Spleen (tissue), 11 donors: Measurements from ENCODE around the gene SLC11A1. TPM values are rescaled to one million over a fixed set of nuclear protein-coding genes. Genes with fewer than 3 reads are reported as not detected.

Source experiments
- DNase-seq: peaks from one replicate; pipeline ENCODE4 v3.0.0-alpha.2; 2020
- H3K27ac ChIP-seq, 8 donors: fragments of 200-600 bp; sonication (generic) in 7 of 8; 1 replicate in 4 of 8; 2 replicates in 4 of 8; pipeline versions ENCODE4 v1.5.0 to v1.8.0; 2016 to 2021; ENCODE audit warnings: inconsistent platforms in 4 of 8, mild to moderate bottlenecking in 4 of 8, moderate library complexity in 1 of 8
- H3K27me3 ChIP-seq, 7 donors: fragments of 200-600 bp; sonication (generic) in 6 of 7; replicated peaks in 1 of 7; 1 replicate in 4 of 7; 2 replicates in 3 of 7; pipeline versions ENCODE4 v1.5.0 to v1.8.0; 2016 to 2021; ENCODE audit warnings: inconsistent platforms in 3 of 7, mild to moderate bottlenecking in 1 of 7
- H3K36me3 ChIP-seq, 6 donors: fragments of 200-600 bp; sonication (generic) in 5 of 6; 1 replicate in 4 of 6; 2 replicates in 2 of 6; pipeline versions ENCODE4 v1.5.0 to v1.8.0; 2016 to 2021; ENCODE audit warnings: inconsistent platforms in 2 of 6
- H3K4me1 ChIP-seq, 6 donors: fragments of 200-600 bp; sonication (generic) in 5 of 6; 1 replicate in 3 of 6; 2 replicates in 3 of 6; pipeline versions ENCODE4 v1.5.0 to v1.8.0; 2016 to 2021; ENCODE audit warnings: inconsistent platforms in 3 of 6
- H3K4me3 ChIP-seq, 8 donors: fragments of 200-600 bp; sonication (generic) in 7 of 8; 1 replicate in 4 of 8; 2 replicates in 4 of 8; pipeline versions ENCODE4 v1.5.0 to v1.8.0; 2016 to 2021; ENCODE audit warnings: inconsistent platforms in 4 of 8, mild to moderate bottlenecking in 4 of 8, moderate library complexity in 2 of 8
- H3K9me3 ChIP-seq, 8 donors: fragments of 200-600 bp; sonication (generic) in 7 of 8; 1 replicate in 4 of 8; 2 replicates in 4 of 8; pipeline versions ENCODE4 v1.5.0 to v1.8.0; 2016 to 2021; ENCODE audit warnings: inconsistent platforms in 4 of 8
- POLR2A ChIP-seq, 3 donors: fragments of 450-650 bp; IDR thresholded peaks; one replicate each; pipeline ENCODE4 v1.5.1; 2017; ENCODE audit warnings: antibody characterized with exemption in 3 of 3, mild to moderate bottlenecking in 1 of 3
- POLR2AphosphoS5 ChIP-seq, 3 donors: sonication (generic); formaldehyde crosslinking; IDR thresholded peaks; one replicate each; pipeline ENCODE4 v1.5.1; 2017; ENCODE audit warnings: antibody characterized with exemption in 3 of 3
- WGBS, 5 donors: extraction: QIAGEN DNeasy Blood & Tissue Kit in 3 of 5; methylation state at CpG; one replicate each; pipeline versions ENCODE4 v1.1.5 to v1.1.7; 2013 to 2018; 5-methylcytosine and 5-hydroxymethylcytosine counted together
- intact Hi-C: fragments of 100-400 bp; cut with DNase I; formaldehyde crosslinking; loops from one replicate; pipeline ENCODE4 v1.15.0; 2023; ENCODE audit warnings: low total_unique reads
- polyA plus RNA-seq, 3 donors: library from polyadenylated mRNA; stranded (reverse); fragments of 200-250 nt; gene quantifications; one replicate each; pipeline ENCODE4 v1.2.1, GENCODE V29; 2013
- total RNA-seq, 7 donors: library from RNA; depleted of rRNA in 3 of 7; stranded (reverse); fragments of >200 nt in 3 of 7; fragmentation: NEBNext Ultra II Directional in 4 of 7; extraction: Animal tissue kit (Norgen Biotek cat#: 25700) in 4 of 7; gene quantifications; one replicate each; pipeline versions ENCODE4 v1.1.0 to v1.2.1, GENCODE V29; 2016 to 2021
- TF ChIP-seq, protein P1 (sequence below), 11 experiments: fragments of 200-600 bp in 7 of 11; fragments of 450-650 bp in 4 of 11; sonication (generic) in 4 of 11; IDR thresholded peaks in 8 of 11; conservative IDR thresholded peaks in 3 of 11; 1 replicate in 7 of 11; 2 replicates in 4 of 11; pipeline versions ENCODE4 v1.4.0 to v1.8.0; 2016 to 2021; ENCODE audit warnings: antibody characterized with exemption in 11 of 11, inconsistent platforms in 4 of 11, mild to moderate bottlenecking in 1 of 11
- donor health status: healthy with polysubstance abuse.
- donor health status: DM: no; HTN: no; CAD: no; lungs with moderate emphysema.
- donor health status: DM: no; HTN: no; CAD: no.
- donor health status: Bipolar disorder and iron deficiency.
- donor health status: healthy.
- donor health status: DM: no; HTN: no; CAD: no.
- donor health status: DM: yes; HTN: yes; CAD: no.

Gene SLC11A1
- total and polyA plus RNA-seq, 10 donors: 6.2 to 576 (median 88.0) TPM

DNA sequence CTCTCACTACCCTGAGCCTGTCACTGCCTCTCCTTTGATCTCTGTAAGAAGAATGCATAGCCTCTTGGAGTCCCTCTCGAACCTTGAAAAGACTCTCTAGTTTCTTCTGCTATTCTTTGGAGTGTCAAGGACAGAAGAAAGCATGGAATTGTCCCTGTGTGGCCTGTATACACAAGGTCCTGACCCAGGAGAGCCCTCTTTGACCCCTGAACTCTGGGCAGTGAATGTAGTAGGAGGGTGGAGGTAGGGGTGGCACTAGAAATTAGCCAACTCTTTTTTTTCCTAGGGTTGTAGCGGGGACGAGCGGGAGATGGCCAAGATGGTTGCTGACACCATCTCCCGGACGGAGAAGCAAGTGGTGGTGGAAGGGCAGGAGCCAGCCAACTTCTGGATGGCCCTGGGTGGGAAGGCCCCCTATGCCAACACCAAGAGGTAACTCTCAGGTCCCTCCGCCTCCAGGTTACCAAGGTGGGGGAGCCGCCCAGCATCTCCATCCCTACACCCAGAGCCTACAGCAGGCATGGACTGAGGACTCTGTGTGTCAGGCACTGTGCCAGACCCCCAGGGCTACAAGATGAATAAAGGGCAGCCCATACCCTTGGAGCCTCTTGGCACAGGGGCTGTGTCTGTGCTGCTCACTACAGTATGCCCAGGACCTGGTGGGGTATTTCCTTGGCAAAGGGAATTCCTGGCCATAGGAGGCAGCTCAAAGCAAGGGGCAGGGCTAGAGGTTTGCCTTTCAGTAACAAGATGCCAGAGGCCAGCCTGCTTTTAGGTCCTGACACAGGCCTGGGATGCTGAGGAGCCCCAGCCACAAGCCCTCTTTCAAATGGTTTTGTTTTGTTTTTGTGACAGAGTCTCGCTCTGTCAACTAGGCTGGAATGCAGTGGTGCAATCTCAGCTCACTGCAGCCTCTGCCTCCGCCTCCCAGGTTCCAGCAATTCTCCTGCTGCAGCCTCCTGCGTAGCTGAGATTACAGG lies 53.2 kb downstream of the SLC11A1 start:
- TF ChIP-seq, protein P1, sequence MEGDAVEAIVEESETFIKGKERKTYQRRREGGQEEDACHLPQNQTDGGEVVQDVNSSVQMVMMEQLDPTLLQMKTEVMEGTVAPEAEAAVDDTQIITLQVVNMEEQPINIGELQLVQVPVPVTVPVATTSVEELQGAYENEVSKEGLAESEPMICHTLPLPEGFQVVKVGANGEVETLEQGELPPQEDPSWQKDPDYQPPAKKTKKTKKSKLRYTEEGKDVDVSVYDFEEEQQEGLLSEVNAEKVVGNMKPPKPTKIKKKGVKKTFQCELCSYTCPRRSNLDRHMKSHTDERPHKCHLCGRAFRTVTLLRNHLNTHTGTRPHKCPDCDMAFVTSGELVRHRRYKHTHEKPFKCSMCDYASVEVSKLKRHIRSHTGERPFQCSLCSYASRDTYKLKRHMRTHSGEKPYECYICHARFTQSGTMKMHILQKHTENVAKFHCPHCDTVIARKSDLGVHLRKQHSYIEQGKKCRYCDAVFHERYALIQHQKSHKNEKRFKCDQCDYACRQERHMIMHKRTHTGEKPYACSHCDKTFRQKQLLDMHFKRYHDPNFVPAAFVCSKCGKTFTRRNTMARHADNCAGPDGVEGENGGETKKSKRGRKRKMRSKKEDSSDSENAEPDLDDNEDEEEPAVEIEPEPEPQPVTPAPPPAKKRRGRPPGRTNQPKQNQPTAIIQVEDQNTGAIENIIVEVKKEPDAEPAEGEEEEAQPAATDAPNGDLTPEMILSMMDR (IDR thresholded peaks at IDR 0.05 in 8 of 11, conservative IDR thresholded peaks at IDR 0.05 in 3 of 11): no peak
- TF ChIP-seq POLR2A (IDR thresholded peaks at IDR 0.05) (no peak), POLR2AphosphoS5 (IDR thresholded peaks at IDR 0.05) (no peak)
- Histone ChIP-seq H3K4me1 (peaks cover 0 to 17% (median 11%) of the 10 kb centered on the region in 6 donors), H3K4me3 (no peak overlapping the region), H3K27ac (no peak overlapping the region), H3K27me3 (no peaks in the 10 kb centered on the region), H3K36me3 (no peaks in the 10 kb centered on the region), H3K9me3 (no peaks in the 10 kb centered on the region)
- WGBS, 5 donors: 92 to 96% (median 93%) methylated on average over 10 to 11 of the region's 11 CpGs
- intact Hi-C loops: no loop called here
- DNase-seq: peak; percentile 38

DNA sequence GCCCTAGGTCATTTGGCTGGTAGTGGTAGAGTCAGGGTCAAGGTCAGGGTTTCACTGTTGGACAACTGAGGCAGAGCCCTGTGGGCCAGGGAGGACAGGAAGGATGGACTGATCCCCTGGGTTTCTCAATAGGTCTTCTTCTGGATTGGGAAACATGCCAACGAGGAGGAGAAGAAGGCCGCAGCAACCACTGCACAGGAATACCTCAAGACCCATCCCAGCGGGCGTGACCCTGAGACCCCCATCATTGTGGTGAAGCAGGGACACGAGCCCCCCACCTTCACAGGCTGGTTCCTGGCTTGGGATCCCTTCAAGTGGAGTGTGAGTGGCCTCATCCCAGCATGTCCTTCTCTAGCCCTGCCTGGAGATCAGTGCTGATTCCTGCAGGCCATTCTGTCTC lies 54.9 kb downstream of the SLC11A1 start:
- DNase-seq: peak; percentile 41
- TF ChIP-seq POLR2A (IDR thresholded peaks at IDR 0.05) (no peak), POLR2AphosphoS5 (IDR thresholded peaks at IDR 0.05) (no peak)
- Histone ChIP-seq H3K36me3 (no peaks in the 10 kb centered on the region), H3K9me3 (no peaks in the 10 kb centered on the region), H3K27ac (no peak overlapping the region), H3K4me3 (no peak overlapping the region), H3K27me3 (no peaks in the 10 kb centered on the region), H3K4me1 (peaks cover 0 to 17% (median 11%) of the 10 kb centered on the region in 6 donors)
- 76 to 97% (median 79%) methylated on average over 4 to 5 of the region's 5 CpGs for WGBS, 5 donors
- intact Hi-C loops: no loop called here

DNA sequence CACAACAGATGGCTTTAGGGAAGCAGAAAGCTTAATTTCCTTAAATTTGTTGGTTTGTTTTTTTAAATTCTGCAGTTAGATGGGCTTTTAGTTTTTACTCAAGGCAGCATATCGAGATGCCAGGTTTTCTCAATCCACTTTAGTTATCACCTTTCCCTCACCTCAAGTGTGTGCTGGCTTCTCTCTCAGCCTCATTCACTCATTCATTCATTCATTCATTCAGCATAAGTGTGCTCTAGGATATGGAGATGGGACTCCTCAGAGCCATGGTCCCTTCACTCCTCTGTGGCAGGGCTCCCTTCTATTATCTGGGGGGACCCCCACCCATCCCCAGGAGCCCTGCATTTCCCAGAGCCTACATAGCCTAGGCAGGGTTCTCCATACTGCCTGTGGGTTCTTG lies 55.9 kb downstream of the SLC11A1 start:
- Histone ChIP-seq H3K4me3 (no peak overlapping the region), H3K36me3 (no peaks in the 10 kb centered on the region), H3K27me3 (no peaks in the 10 kb centered on the region), H3K9me3 (no peaks in the 10 kb centered on the region), H3K4me1 (peaks cover 0 to 17% (median 11%) of the 10 kb centered on the region in 6 donors), H3K27ac (no peak overlapping the region)
- DNase-seq: no peak
- 89 to 100% (median 96%) methylated on average over 1 of the region's 1 CpG for WGBS, 5 donors
- intact Hi-C loops: no loop called here
- TF ChIP-seq POLR2A (IDR thresholded peaks at IDR 0.05) (no peak), POLR2AphosphoS5 (IDR thresholded peaks at IDR 0.05) (no peak)
- TF ChIP-seq, protein P1 (IDR thresholded peaks at IDR 0.05 in 8 of 11, conservative IDR thresholded peaks at IDR 0.05 in 3 of 11): no peak

DNA sequence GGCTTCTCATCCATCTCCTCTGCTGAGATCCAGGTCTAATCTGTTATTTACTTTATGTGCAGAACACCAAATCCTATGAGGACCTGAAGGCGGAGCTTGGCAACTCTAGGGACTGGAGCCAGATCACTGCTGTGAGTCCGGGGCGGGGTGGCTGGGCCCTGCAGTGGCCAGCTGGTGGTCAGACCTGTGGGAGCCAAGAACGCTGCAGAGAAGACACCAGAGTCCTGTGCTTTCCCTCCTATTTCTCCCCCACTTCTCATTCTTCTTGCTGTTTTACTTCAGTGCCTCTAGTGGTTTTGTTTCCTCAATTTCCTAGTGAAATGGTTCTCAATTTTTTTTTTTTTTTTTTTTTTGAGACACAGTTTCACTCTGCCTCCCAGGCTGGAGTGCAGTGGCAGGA lies 56.5 kb downstream of the SLC11A1 start:
- DNase-seq: peak; percentile 64
- WGBS, 5 donors: 77 to 82% (median 81%) methylated on average over 4 of the region's 4 CpGs

More for the DNA sequence above, 56.5 kb downstream of the SLC11A1 start:
- Histone ChIP-seq H3K27me3 (no peaks in the 10 kb centered on the region), H3K4me1 (peaks cover 0 to 17% (median 11%) of the 10 kb centered on the region in 6 donors), H3K27ac (no peak overlapping the region), H3K9me3 (no peaks in the 10 kb centered on the region), H3K36me3 (no peaks in the 10 kb centered on the region), H3K4me3 (no peak overlapping the region)
- TF ChIP-seq POLR2AphosphoS5 (IDR thresholded peaks at IDR 0.05) (no peak), POLR2A (IDR thresholded peaks at IDR 0.05) (no peak)
- TF ChIP-seq, protein P1 (IDR thresholded peaks at IDR 0.05 in 8 of 11, conservative IDR thresholded peaks at IDR 0.05 in 3 of 11): no peak
- intact Hi-C loops: no loop called here
